Measurements from ENCODE around the gene DNASE1. TPM values are rescaled to one million over a fixed set of nuclear protein-coding genes. Genes with fewer than 3 reads are reported as not detected.

The DNASE1 gene
- polyA plus RNA-seq, 1 donor from 2014 or later = 47.8 TPM

DNA sequence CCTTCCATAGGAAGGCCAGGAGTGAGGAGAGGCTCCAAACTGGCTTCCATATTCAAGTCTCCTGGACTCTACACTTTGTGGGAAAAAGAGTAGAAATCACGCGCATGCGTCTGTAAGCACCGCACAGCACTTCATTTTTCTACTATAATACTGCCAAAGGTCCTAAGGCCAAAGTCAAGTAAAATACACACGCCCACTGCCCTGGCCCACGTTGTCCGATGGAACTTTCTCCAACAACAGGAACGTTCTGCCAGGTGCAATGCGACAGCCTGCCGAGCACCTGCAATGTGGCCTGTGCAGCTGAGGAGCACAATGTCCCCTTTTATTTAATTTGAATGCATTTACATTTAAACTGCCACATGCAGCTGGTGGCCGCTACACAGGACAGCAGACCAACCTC is 23.5 kb downstream of the DNASE1 start:
- peaks cover 18% of the 10 kb centered on the region for H3K36me3 ChIP-seq (ENCODE audit: insufficient read depth, low read length)
- H3K4me3 ChIP-seq (ENCODE audit: low read length) = no peak overlapping the region
- TF ChIP-seq EP300 (conservative IDR thresholded peaks at IDR 0.05; ENCODE audit: poor library complexity, severe bottlenecking) (no peak), TAF1 (IDR thresholded peaks at IDR 0.05; ENCODE audit: low read depth) (no peak), MXI1 (conservative IDR thresholded peaks at IDR 0.05; ENCODE audit: poor library complexity, severe bottlenecking) (no peak), RAD21 (conservative IDR thresholded peaks at IDR 0.05) (no peak), EZH2 (IDR thresholded peaks at IDR 0.05; ENCODE audit: borderline replicate concordance, insufficient read depth, low read length, poor library complexity, severe bottlenecking) (no peak), POLR2AphosphoS5 (IDR thresholded peaks at IDR 0.05) (no peak), SMC3 (conservative IDR thresholded peaks at IDR 0.05; ENCODE audit: poor library complexity) (no peak)
- TF ChIP-seq, protein P1, sequence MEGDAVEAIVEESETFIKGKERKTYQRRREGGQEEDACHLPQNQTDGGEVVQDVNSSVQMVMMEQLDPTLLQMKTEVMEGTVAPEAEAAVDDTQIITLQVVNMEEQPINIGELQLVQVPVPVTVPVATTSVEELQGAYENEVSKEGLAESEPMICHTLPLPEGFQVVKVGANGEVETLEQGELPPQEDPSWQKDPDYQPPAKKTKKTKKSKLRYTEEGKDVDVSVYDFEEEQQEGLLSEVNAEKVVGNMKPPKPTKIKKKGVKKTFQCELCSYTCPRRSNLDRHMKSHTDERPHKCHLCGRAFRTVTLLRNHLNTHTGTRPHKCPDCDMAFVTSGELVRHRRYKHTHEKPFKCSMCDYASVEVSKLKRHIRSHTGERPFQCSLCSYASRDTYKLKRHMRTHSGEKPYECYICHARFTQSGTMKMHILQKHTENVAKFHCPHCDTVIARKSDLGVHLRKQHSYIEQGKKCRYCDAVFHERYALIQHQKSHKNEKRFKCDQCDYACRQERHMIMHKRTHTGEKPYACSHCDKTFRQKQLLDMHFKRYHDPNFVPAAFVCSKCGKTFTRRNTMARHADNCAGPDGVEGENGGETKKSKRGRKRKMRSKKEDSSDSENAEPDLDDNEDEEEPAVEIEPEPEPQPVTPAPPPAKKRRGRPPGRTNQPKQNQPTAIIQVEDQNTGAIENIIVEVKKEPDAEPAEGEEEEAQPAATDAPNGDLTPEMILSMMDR (IDR thresholded peaks at IDR 0.05; ENCODE audit: poor library complexity, severe bottlenecking) = no peak
- TF ChIP-seq, protein P2, sequence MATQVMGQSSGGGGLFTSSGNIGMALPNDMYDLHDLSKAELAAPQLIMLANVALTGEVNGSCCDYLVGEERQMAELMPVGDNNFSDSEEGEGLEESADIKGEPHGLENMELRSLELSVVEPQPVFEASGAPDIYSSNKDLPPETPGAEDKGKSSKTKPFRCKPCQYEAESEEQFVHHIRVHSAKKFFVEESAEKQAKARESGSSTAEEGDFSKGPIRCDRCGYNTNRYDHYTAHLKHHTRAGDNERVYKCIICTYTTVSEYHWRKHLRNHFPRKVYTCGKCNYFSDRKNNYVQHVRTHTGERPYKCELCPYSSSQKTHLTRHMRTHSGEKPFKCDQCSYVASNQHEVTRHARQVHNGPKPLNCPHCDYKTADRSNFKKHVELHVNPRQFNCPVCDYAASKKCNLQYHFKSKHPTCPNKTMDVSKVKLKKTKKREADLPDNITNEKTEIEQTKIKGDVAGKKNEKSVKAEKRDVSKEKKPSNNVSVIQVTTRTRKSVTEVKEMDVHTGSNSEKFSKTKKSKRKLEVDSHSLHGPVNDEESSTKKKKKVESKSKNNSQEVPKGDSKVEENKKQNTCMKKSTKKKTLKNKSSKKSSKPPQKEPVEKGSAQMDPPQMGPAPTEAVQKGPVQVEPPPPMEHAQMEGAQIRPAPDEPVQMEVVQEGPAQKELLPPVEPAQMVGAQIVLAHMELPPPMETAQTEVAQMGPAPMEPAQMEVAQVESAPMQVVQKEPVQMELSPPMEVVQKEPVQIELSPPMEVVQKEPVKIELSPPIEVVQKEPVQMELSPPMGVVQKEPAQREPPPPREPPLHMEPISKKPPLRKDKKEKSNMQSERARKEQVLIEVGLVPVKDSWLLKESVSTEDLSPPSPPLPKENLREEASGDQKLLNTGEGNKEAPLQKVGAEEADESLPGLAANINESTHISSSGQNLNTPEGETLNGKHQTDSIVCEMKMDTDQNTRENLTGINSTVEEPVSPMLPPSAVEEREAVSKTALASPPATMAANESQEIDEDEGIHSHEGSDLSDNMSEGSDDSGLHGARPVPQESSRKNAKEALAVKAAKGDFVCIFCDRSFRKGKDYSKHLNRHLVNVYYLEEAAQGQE (IDR thresholded peaks at IDR 0.05; ENCODE audit: borderline replicate concordance) = no peak
- no peak overlapping the region for H3K9ac ChIP-seq (ENCODE audit: low read length)
- no peaks in the 10 kb centered on the region for H3K9me3 ChIP-seq (ENCODE audit: low read length)
- H2AFZ ChIP-seq (ENCODE audit: low read depth, low read length) = no peak overlapping the region
- H3K27me3 ChIP-seq (ENCODE audit: insufficient read depth, low read depth, low read length) = no peaks in the 10 kb centered on the region
- H3F3A ChIP-seq (ENCODE audit: insufficient read depth, low read length, poor library complexity, severe bottlenecking) = no peaks in the 10 kb centered on the region
- H3K9me2 ChIP-seq (ENCODE audit: insufficient read depth, low read length) = no peaks in the 10 kb centered on the region
- no peak overlapping the region for H3K4me2 ChIP-seq (ENCODE audit: low read length)
- no peaks in the 10 kb centered on the region for H3K79me2 ChIP-seq (replicated peaks; ENCODE audit: insufficient read depth, low read length)
- no peak overlapping the region for H3K27ac ChIP-seq (ENCODE audit: low read length)
- H4K20me1 ChIP-seq (ENCODE audit: insufficient read depth) = no peaks in the 10 kb centered on the region

DNA sequence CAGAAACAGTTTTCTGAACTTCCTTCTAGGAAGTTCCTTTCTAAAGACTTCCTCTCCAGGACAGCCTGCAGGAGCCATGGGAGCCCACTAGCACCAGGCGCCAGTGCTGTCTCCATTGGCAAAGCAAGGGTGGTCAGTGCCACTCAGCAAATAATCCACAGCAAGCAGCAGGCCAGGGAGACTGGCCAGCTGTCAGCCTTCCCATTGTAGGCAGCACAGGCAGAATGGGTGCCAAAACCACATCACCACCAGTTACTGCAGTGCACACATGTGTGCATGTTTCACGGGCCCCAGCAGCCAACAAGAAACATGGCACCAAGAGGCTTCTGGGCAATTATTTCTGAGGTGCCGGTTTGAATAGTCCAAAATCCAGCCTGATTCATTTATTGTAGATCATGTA is 26.7 kb downstream of the DNASE1 start:
- H3K27me3 ChIP-seq (ENCODE audit: insufficient read depth, low read depth, low read length) = no peaks in the 10 kb centered on the region
- H3K4me3 ChIP-seq (ENCODE audit: low read length) = no peak overlapping the region
- no peaks in the 10 kb centered on the region for H3F3A ChIP-seq (ENCODE audit: insufficient read depth, low read length, poor library complexity, severe bottlenecking)
- no peak overlapping the region for H2AFZ ChIP-seq (ENCODE audit: low read depth, low read length)
- no peak for TF ChIP-seq EZH2 (IDR thresholded peaks at IDR 0.05; ENCODE audit: borderline replicate concordance, insufficient read depth, low read length, poor library complexity, severe bottlenecking)
- TF ChIP-seq, protein P2 (IDR thresholded peaks at IDR 0.05; ENCODE audit: borderline replicate concordance) = no peak
- TF ChIP-seq POLR2AphosphoS5 (IDR thresholded peaks at IDR 0.05) = no peak
- TF ChIP-seq EP300 (conservative IDR thresholded peaks at IDR 0.05; ENCODE audit: poor library complexity, severe bottlenecking) = no peak
- TF ChIP-seq, protein P1 (IDR thresholded peaks at IDR 0.05; ENCODE audit: poor library complexity, severe bottlenecking) = no peak
- no peak for TF ChIP-seq SMC3 (conservative IDR thresholded peaks at IDR 0.05; ENCODE audit: poor library complexity)
- no peak for TF ChIP-seq TAF1 (IDR thresholded peaks at IDR 0.05; ENCODE audit: low read depth)
- TF ChIP-seq MXI1 (conservative IDR thresholded peaks at IDR 0.05; ENCODE audit: poor library complexity, severe bottlenecking) = no peak
- no peak for TF ChIP-seq RAD21 (conservative IDR thresholded peaks at IDR 0.05)
- H3K9me2 ChIP-seq (ENCODE audit: insufficient read depth, low read length) = no peaks in the 10 kb centered on the region
- H3K27ac ChIP-seq (ENCODE audit: low read length) = no peak overlapping the region
- H3K79me2 ChIP-seq (replicated peaks; ENCODE audit: insufficient read depth, low read length) = no peaks in the 10 kb centered on the region
- H3K36me3 ChIP-seq (ENCODE audit: insufficient read depth, low read length) = peaks cover 11% of the 10 kb centered on the region
- H4K20me1 ChIP-seq (ENCODE audit: insufficient read depth) = no peaks in the 10 kb centered on the region
- no peak overlapping the region for H3K4me2 ChIP-seq (ENCODE audit: low read length)
- H3K9ac ChIP-seq (ENCODE audit: low read length) = no peak overlapping the region
- H3K9me3 ChIP-seq (ENCODE audit: low read length) = no peaks in the 10 kb centered on the region

Data from neural cell (in vitro differentiated cells).